H9 (cell line): ENCODE data around the gene SH3BP1. TPM values are rescaled to one million over a fixed set of nuclear protein-coding genes. Genes with fewer than 3 reads are reported as not detected.

ENCODE experiments used
- DNase-seq: peaks from one replicate; pipeline ENCODE4 v3.0.0-alpha.2; 2017
- H2AFZ ChIP-seq: one replicate; pipeline ENCODE4 v1.6.1; 2013; ENCODE audit warnings: mild to moderate bottlenecking, low read length, control low read depth, moderate library complexity
- H2AK5ac ChIP-seq: 2 replicates; pipeline ENCODE4 v1.6.1; 2013; ENCODE audit warnings: low read length, control low read depth, mixed read lengths; ENCODE audit not compliant: insufficient read length
- H2BK120ac ChIP-seq: one replicate; pipeline ENCODE4 v1.6.1; 2013; ENCODE audit warnings: low read depth, mild to moderate bottlenecking, low read length, control low read depth, inconsistent platforms; ENCODE audit not compliant: poor library complexity, severe bottlenecking
- H2BK12ac ChIP-seq: 2 replicates; pipeline ENCODE4 v1.6.1; 2013; ENCODE audit warnings: low read length, control low read depth, mixed read lengths, low read depth; ENCODE audit not compliant: insufficient read length
- H2BK15ac ChIP-seq: 2 replicates; pipeline ENCODE4 v1.6.1; 2013; ENCODE audit warnings: low read depth, low read length, control low read depth
- H2BK20ac ChIP-seq: one replicate; pipeline ENCODE4 v1.6.1; 2013; ENCODE audit warnings: low read depth, mild to moderate bottlenecking, low read length, control low read depth, inconsistent platforms; ENCODE audit not compliant: poor library complexity, severe bottlenecking
- H2BK5ac ChIP-seq: 2 replicates; pipeline ENCODE4 v1.6.1; 2013; ENCODE audit warnings: low read length, control low read depth, mixed read lengths; ENCODE audit not compliant: insufficient read length
- H3K14ac ChIP-seq: 2 replicates; pipeline ENCODE4 v1.6.1; 2013; ENCODE audit warnings: low read length, control low read depth; ENCODE audit not compliant: insufficient read depth
- H3K18ac ChIP-seq: 2 replicates; pipeline ENCODE4 v1.6.1; 2013; ENCODE audit warnings: low read depth, mild to moderate bottlenecking, mixed read lengths, low read length, control low read depth; ENCODE audit not compliant: insufficient read length
- H3K23ac ChIP-seq: 2 replicates; pipeline ENCODE4 v1.6.1; 2013; ENCODE audit warnings: low read length, control low read depth, mixed read lengths, low read depth; ENCODE audit not compliant: insufficient read length
- H3K23me2 ChIP-seq: 2 replicates; pipeline ENCODE4 v1.6.1; 2013; ENCODE audit warnings: low read depth, mild to moderate bottlenecking, mixed read lengths, low read length, control low read depth; ENCODE audit not compliant: insufficient read length, poor library complexity, severe bottlenecking
- H3K27ac ChIP-seq: 2 replicates; pipeline ENCODE4 v1.5.1; 2013; ENCODE audit warnings: low read length, control low read depth, mixed read lengths, low read depth; ENCODE audit not compliant: insufficient read length
- H3K27me3 ChIP-seq: 2 replicates; pipeline ENCODE4 v1.6.1; 2013; ENCODE audit warnings: low read length, control low read depth, inconsistent platforms; ENCODE audit not compliant: insufficient read depth
- H3K4ac ChIP-seq: 2 replicates; pipeline ENCODE4 v1.6.1; 2013; ENCODE audit warnings: low read depth, mild to moderate bottlenecking, control low read depth, inconsistent platforms, low read length, moderate library complexity
- H3K4me1 ChIP-seq: 2 replicates; pipeline ENCODE4 v1.6.1; 2013; ENCODE audit warnings: low read length, control low read depth, inconsistent platforms; ENCODE audit not compliant: insufficient read depth
- H3K4me2 ChIP-seq: 2 replicates; pipeline ENCODE4 v1.6.1; 2013; ENCODE audit warnings: low read length, control low read depth, mixed read lengths; ENCODE audit not compliant: insufficient read length, insufficient read depth
- H3K56ac ChIP-seq: 2 replicates; pipeline ENCODE4 v1.6.1; 2013; ENCODE audit warnings: low read depth, mild to moderate bottlenecking, mixed read lengths, low read length, control low read depth; ENCODE audit not compliant: insufficient read length
- H3K79me1 ChIP-seq: 2 replicates; pipeline ENCODE4 v1.6.1; 2013; ENCODE audit warnings: low read depth, mild to moderate bottlenecking, moderate library complexity, low read length, control low read depth, inconsistent platforms; ENCODE audit not compliant: insufficient read depth, poor library complexity, severe bottlenecking
- H3K79me2 ChIP-seq: 2 replicates; pipeline ENCODE4 v1.6.1; 2013; ENCODE audit warnings: low read length, control low read depth, inconsistent platforms; ENCODE audit not compliant: insufficient read depth
- H3K9ac ChIP-seq: 2 replicates; pipeline ENCODE4 v1.6.1; 2013; ENCODE audit warnings: low read length, control low read depth, mixed read lengths; ENCODE audit not compliant: insufficient read length; ENCODE audit errors: extremely low read depth
- H3K9me3 ChIP-seq: one replicate; pipeline ENCODE4 v1.6.1; 2013; ENCODE audit warnings: low read depth, low read length, inconsistent platforms; ENCODE audit not compliant: control insufficient read depth
- H3T11ph ChIP-seq: one replicate; pipeline ENCODE4 v1.6.1; 2013; ENCODE audit warnings: mild to moderate bottlenecking, low read length, control low read depth, inconsistent platforms
- H4K20me1 ChIP-seq: one replicate; pipeline ENCODE4 v1.6.1; 2013; ENCODE audit not compliant: control insufficient read depth, insufficient read length, insufficient read depth
- H4K5ac ChIP-seq: 2 replicates; pipeline ENCODE4 v1.6.1; 2013; ENCODE audit warnings: low read depth, mild to moderate bottlenecking, mixed read lengths, low read length, control low read depth; ENCODE audit not compliant: insufficient read length
- H4K8ac ChIP-seq: replicated peaks from 2 replicates; pipeline ENCODE4 v1.6.1; 2013; ENCODE audit warnings: low read length, control low read depth, mixed read lengths, low read depth; ENCODE audit not compliant: insufficient read length
- H4K91ac ChIP-seq: 2 replicates; pipeline ENCODE4 v1.6.1; 2013; ENCODE audit warnings: low read depth, mild to moderate bottlenecking, moderate library complexity, mixed read lengths, low read length, control low read depth; ENCODE audit not compliant: insufficient read length
- H3K27ac Mint-ChIP-seq, 3 experiments: 2 replicates in 2 of 3; 3 replicates in 1 of 3; pipeline ENCODE4 v1.8.0; 2020 to 2021; ENCODE audit warnings: mixed read lengths in 3 of 3, mild to moderate bottlenecking in 1 of 3, moderate library complexity in 1 of 3
- H3K27me3 Mint-ChIP-seq: 2 replicates; pipeline ENCODE4 v1.8.0; 2021; ENCODE audit warnings: low read depth, mild to moderate bottlenecking, moderate library complexity, mixed read lengths
- H3K36me3 Mint-ChIP-seq, 3 experiments: 2 replicates in 2 of 3; 3 replicates in 1 of 3; pipeline ENCODE4 v1.8.0; 2020 to 2021; ENCODE audit warnings: low read depth in 3 of 3, mixed read lengths in 3 of 3; ENCODE audit not compliant: insufficient read depth in 1 of 3
- H3K4me1 Mint-ChIP-seq, 2 experiments: 2 replicates each; pipeline ENCODE4 v1.8.0; 2020; ENCODE audit warnings: mixed read lengths in 2 of 2
- H3K4me3 Mint-ChIP-seq, 2 experiments: 2 replicates in 1 of 2; 3 replicates in 1 of 2; pipeline ENCODE4 v1.8.0; 2020 to 2021; ENCODE audit warnings: mild to moderate bottlenecking in 2 of 2, mixed read lengths in 2 of 2, moderate library complexity in 1 of 2
- H3K9me3 Mint-ChIP-seq, 2 experiments: 2 replicates in 1 of 2; 3 replicates in 1 of 2; pipeline ENCODE4 v1.8.0; 2020; ENCODE audit warnings: mild to moderate bottlenecking in 2 of 2, mixed read lengths in 2 of 2, moderate library complexity in 1 of 2
- WGBS: extraction: QIAGEN DNeasy Blood & Tissue Kit; methylation state at CpG from one replicate; pipeline ENCODE4 v1.1.7; 2013; ENCODE audit warnings: missing lambda C conversion rate, low lambda C conversion rate, mixed read lengths; ENCODE audit not compliant: insufficient read length; ENCODE audit errors: extremely low coverage; 5-methylcytosine and 5-hydroxymethylcytosine counted together
- total RNA-seq: library from RNA; stranded (reverse); gene quantifications from 2 replicates; pipeline ENCODE4 v1.2.1, GENCODE V29; 2021
- TF ChIP-seq, protein P1 (sequence below): fragments of 200-600 bp; sonication (generic); conservative IDR thresholded peaks from 3 replicates; pipeline ENCODE4 v1.8.0; 2021; ENCODE audit warnings: antibody characterized with exemption, mild to moderate bottlenecking

Gene SH3BP1
- total RNA-seq, 1 experiment from 2014 or later = 33.6 TPM

GRCh38 chr22:37619991-37620390 is 19.5 kb upstream of the SH3BP1 start:
- no peak overlapping the region for H3K4me3 Mint-ChIP-seq
- H3K9ac ChIP-seq = no peak overlapping the region
- H3K27ac Mint-ChIP-seq = no peak overlapping the region

More at GRCh38 chr22:37619991-37620390, 19.5 kb upstream of the SH3BP1 start:
- peaks cover 10 to 50% (median 49%) of the 10 kb centered on the region in 3 experiments; a peak in 6 of 7 replicates for H3K36me3 Mint-ChIP-seq
- Histone ChIP-seq H3K4me1 (peaks cover 2% of the 10 kb centered on the region; the same call in 1 of the 2 replicates), H2BK15ac (no peak overlapping the region), H2AK5ac (no peak overlapping the region), H3K4me2 (no peak overlapping the region), H2BK120ac (no peak overlapping the region), H3K23me2 (no peaks in the 10 kb centered on the region), H2BK12ac (no peak overlapping the region), H3K27me3 (no peaks in the 10 kb centered on the region), H3K79me2 (no peaks in the 10 kb centered on the region), H3T11ph (no peak overlapping the region), H4K5ac (no peak overlapping the region), H2BK20ac (no peak overlapping the region), H3K4ac (no peak overlapping the region), H4K91ac (no peak overlapping the region), H3K9me3 (no peaks in the 10 kb centered on the region), H3K14ac (no peak overlapping the region), H2AFZ (no peak overlapping the region), H3K23ac (no peak overlapping the region), H3K18ac (no peak overlapping the region), H3K79me1 (no peaks in the 10 kb centered on the region), H3K27ac (no peak overlapping the region), H3K56ac (no peak overlapping the region), H4K20me1 (no peaks in the 10 kb centered on the region), H4K8ac (no peak overlapping the region), H2BK5ac (no peak overlapping the region)
- WGBS = no CpG with 5 or more reads among the region's 7 CpGs
- TF ChIP-seq, protein P1, sequence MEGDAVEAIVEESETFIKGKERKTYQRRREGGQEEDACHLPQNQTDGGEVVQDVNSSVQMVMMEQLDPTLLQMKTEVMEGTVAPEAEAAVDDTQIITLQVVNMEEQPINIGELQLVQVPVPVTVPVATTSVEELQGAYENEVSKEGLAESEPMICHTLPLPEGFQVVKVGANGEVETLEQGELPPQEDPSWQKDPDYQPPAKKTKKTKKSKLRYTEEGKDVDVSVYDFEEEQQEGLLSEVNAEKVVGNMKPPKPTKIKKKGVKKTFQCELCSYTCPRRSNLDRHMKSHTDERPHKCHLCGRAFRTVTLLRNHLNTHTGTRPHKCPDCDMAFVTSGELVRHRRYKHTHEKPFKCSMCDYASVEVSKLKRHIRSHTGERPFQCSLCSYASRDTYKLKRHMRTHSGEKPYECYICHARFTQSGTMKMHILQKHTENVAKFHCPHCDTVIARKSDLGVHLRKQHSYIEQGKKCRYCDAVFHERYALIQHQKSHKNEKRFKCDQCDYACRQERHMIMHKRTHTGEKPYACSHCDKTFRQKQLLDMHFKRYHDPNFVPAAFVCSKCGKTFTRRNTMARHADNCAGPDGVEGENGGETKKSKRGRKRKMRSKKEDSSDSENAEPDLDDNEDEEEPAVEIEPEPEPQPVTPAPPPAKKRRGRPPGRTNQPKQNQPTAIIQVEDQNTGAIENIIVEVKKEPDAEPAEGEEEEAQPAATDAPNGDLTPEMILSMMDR = no peak
- peaks cover 2 to 5% of the 10 kb centered on the region in 2 experiments for H3K4me1 Mint-ChIP-seq
- no peaks in the 10 kb centered on the region; the same call in 1 of the 2 replicates for H3K27me3 Mint-ChIP-seq
- DNase-seq = no peak
- no peaks in the 10 kb centered on the region; a peak in 1 of 5 replicates for H3K9me3 Mint-ChIP-seq
